ENCODE results near the gene AQP2.
"Not testable (repeated sequence)": the region's sequence is repeated elsewhere in the genome, so short reads cannot be mapped to it uniquely, and the experiment has no call there.

Gene AQP2

DNA sequence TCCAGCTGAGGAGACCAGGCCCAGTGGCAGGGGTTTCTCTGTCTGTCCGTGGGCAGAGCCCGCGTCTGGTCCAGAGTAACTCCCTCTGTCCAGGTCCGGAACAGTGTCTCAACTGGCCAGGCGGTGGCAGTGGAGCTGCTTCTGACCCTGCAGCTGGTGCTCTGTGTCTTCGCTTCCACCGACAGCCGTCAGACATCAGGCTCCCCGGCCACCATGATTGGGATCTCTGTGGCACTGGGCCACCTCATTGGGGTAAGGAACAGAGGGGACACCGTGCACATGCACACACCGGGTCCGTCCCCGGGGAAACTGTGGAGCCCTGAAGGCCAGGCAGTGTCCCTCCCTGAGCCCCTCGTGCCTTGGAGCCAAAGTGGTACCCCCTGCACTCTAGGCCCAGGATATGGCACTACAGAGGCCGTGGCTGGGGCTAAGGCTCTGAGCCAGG is 23.7 kb downstream of the AQP2 start:
- in situ Hi-C loops (cut with HindIII; ENCODE audit: low pct_ligation_motif_present, low pct_unique_long_range_greater_than_20kb, low sequenced_read_pairs): loop anchor here (25.0 kb wide), 1 partner anchor 88 kb away; the partner anchor contains the start of gene ASIC1
- DNase-seq: peak; percentile 77

- in situ Hi-C loops (cut with HindIII; ENCODE audit: low pct_ligation_motif_present, low pct_unique_long_range_greater_than_20kb, low sequenced_read_pairs): loop anchor here (25.0 kb wide), 1 partner anchor 88 kb away; the partner anchor contains the start of gene ASIC1
- DNase-seq: no peak
Measured at GRCh38 chr12:49974677-49975317, 24.3 kb downstream of the AQP2 start.

- DNase-seq: no peak
- in situ Hi-C loops (cut with HindIII; ENCODE audit: low pct_ligation_motif_present, low pct_unique_long_range_greater_than_20kb, low sequenced_read_pairs): no loop called here
Measured at GRCh38 chr12:49975318-49975761, 24.8 kb downstream of the AQP2 start.

DNA sequence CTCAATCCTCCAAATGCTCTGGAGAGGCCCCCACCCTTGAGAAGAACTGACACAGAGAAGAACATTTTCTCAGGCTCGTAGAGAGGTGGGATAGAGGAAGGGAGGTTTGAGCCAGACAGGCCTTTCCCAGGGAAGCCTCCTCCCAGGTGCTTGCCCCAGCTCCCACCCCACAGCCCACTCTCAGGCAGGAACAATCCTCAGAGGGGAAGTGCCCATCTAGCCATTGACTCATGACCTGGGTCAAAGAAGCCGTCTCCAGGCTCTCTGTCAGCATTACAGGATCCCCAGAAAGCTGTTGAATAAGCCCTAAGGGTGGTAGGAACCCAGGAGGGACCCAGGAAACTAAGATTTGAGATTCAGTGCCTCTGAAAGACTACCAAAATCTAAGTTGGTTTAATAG is 26.0 kb downstream of the AQP2 start:
- in situ Hi-C loops (cut with HindIII; ENCODE audit: low pct_ligation_motif_present, low pct_unique_long_range_greater_than_20kb, low sequenced_read_pairs): no loop called here

GRCh38 chr12:49978125-49978524 is 27.6 kb downstream of the AQP2 start:
- in situ Hi-C loops (cut with HindIII; ENCODE audit: low pct_ligation_motif_present, low pct_unique_long_range_greater_than_20kb, low sequenced_read_pairs): no loop called here
- no peak for DNase-seq

More for the DNA sequence above, 26.0 kb downstream of the AQP2 start:
- DNase-seq: no peak

DNA sequence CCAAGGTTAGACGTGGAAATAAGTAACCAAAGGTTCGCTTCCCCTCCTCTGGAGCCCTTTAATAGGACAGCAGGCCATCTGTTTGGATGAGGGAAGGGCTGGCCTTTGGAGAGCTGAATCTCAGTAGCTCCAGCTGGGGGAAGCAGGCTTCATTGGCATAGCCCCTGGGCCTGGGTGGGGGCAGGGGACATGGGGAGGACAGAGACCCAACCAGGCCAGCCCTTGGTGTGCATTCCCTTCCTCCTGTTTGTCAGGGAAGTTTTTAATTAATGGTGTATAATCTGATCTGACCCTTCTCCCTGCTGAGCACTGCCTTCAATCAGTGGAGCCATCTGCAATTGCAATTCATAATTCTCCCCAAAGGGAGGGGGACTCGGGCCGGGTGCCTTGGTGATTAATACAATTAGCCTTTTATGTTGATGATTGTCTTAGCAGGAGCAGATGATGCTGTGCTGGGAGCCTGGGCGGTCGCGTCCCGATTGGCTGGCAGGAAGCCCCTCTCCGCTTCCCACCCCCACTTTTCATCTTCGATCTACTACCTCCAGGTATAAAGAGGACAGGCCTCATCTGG is 28.6 kb downstream of the AQP2 start:
- DNase-seq: no peak
- in situ Hi-C loops (cut with HindIII; ENCODE audit: low pct_ligation_motif_present, low pct_unique_long_range_greater_than_20kb, low sequenced_read_pairs): no loop called here

DNA sequence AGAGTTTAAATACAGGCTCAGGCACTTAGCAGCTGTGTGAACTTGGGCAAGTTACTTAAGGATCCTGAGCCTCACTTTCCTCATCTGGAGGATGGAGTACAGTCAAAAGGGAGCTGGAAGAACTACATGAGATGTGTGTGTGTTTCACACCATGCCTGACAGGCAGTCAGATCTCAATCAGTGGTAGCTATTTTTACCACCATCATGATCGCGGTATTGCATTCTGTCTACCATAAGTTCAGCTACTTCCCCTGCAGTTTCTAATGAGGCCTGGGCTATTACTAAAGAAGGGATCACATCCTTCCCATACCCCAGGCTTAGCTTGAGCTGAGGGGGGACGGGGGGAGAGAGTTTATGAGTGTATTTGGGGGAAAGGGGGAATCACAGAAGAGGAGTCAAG is 29.3 kb downstream of the AQP2 start:
- no peak for DNase-seq
- in situ Hi-C loops (cut with HindIII; ENCODE audit: low pct_ligation_motif_present, low pct_unique_long_range_greater_than_20kb, low sequenced_read_pairs): no loop called here

DNA sequence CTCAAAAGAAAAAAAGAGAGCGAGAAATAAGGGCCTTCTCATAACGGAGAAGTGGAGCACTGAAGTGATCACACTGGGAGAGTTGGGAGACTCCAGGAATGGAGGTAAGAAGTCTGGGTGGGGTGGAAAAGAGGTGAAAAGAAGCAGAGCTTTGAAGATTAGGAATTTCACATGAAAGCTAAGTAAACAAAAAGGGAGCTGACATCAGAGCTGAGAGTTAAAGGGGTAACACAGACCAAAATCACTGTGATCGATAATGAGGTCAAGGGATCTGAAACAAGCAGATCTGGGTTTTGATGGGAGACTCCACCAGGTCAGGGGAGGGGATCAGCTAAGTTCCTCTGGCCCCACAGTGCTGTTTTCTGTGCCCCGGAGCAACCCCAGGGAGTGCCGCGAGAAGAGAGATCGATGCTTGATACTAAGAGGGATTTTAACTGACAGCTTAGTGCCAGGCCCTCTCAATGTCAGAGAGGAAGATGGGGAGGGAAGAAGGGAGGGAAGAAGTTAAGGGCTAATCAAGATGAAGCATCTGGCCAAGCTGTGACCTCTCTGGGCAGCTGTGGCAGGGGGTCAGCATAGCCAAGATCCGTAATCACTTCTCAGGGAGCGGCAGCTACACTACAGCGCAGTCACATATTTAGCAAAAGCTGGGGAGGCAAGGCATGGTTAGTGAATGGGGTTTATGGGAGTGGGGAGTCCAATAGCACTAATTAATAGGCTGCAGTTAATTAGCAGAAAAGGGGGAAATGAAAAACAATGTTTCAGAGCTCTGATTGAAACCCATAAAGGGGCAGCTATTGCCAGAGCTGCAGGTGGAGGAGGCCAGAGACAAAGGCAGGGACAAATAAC is 30.2 kb downstream of the AQP2 start:
- in situ Hi-C loops (cut with HindIII; ENCODE audit: low pct_ligation_motif_present, low pct_unique_long_range_greater_than_20kb, low sequenced_read_pairs): no loop called here
- DNase-seq: no peak

DNA sequence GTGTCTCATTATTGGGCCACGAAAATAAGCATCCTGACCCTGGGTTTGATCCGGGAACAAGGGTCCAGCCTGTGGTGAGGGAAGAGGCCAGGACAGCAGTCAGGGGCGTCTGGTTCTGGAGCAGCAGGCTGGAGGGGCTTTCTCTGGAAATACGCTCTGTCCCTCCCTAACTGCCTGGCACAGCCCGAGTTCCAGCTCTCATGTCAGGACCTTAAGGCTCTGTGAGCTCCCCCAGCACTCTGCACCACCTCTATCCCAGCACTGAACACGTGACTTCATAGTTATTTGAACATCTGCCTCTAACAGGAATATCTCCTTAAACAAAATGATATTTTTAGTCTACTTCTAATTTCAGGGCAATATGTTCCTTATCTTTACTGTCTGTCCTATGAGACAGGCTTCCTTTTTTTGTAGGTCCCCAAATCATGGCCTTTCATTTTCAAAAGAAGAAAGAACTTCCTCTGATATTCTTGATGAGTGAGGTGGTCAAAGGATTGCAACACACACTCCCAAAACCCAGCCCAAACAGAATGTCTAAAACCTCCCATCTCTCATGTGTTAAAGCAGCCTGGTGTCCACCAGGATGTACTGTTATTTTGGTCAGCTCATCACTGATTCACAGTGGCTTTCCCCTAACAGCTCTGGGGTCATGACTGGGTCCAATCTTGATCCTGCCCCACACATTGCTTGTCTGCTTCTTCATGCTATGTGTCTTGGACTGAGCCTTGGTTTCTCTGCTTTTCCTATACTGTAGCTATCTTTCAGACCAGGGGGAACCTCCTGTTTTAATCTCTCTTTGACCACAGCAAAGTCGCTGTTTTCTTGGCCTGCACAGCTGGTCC is 31.9 kb downstream of the AQP2 start:
- in situ Hi-C loops (cut with HindIII; ENCODE audit: low pct_ligation_motif_present, low pct_unique_long_range_greater_than_20kb, low sequenced_read_pairs): no loop called here
- DNase-seq: no peak

DNA sequence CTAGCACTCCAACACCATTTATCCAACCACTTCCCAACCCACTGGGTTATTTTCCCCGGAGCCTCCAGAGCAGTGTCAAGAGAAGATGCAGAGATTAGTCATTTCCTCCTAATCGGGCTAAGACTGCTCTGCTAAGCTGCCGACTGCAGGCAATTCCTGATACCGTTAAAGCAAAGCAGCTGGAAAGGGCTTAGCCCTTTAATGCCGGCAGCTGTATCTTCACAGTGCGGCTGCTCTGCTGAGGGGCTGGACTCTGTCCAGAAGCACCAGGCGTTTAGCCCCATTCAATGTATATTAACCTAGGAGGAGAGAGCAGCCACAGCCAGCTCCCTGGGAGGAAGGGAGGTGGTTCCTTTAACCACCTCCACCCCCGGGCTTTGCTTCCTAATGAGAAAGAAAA is 33.4 kb downstream of the AQP2 start:
- peak; percentile 74 for DNase-seq
- in situ Hi-C loops (cut with HindIII; ENCODE audit: low pct_ligation_motif_present, low pct_unique_long_range_greater_than_20kb, low sequenced_read_pairs): no loop called here

- in situ Hi-C loops (cut with HindIII; ENCODE audit: low pct_ligation_motif_present, low pct_unique_long_range_greater_than_20kb, low sequenced_read_pairs): no loop called here
Measured at GRCh38 chr12:49984476-49985359, 34.2 kb downstream of the AQP2 start.

GRCh38 chr12:49985981-49986380 is 35.4 kb downstream of the AQP2 start:
- DNase-seq: peak; percentile 62
- in situ Hi-C loops (cut with HindIII; ENCODE audit: low pct_ligation_motif_present, low pct_unique_long_range_greater_than_20kb, low sequenced_read_pairs): no loop called here

More at GRCh38 chr12:49984476-49985359, 34.2 kb downstream of the AQP2 start:
- no peak for DNase-seq

GRCh38 chr12:49986476-49986875 is 35.9 kb downstream of the AQP2 start:
- DNase-seq; in situ Hi-C loops (cut with HindIII; ENCODE audit: low pct_ligation_motif_present, low pct_unique_long_range_greater_than_20kb, low sequenced_read_pairs): not testable (repeated sequence)

DNA sequence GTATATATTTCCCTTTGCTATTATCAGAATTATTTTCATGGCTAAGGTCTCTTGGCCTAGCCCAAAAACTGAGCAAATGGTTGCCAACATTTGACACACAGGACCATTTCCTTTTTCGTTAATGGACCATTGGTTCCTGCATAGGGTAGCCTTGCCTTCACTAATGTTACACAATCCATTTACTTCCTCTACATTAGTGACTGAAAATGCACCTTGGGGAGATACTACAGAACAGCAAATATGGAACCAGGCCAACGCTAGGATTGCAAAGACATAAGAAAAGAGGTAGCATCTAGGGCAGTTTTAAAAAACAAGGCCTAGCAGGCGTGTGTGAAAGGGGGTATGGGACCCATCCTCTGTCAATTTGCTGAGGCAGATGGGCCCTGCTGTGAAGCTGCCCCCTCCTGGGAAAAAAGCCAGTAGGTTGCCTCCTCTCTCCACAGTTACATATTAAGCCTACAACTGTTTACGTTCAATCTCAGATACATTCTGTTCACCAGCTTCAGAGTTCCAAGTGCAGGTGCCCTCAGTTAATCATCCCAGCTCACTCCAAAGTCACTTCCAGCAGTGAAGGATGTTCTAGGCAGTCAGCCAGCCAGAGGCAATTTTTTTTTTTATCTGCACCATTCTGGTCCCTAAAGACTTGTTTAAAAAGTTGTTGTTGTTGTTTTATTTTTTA is 37.2 kb downstream of the AQP2 start:
- DNase-seq: peak; percentile 48
- in situ Hi-C loops (cut with HindIII; ENCODE audit: low pct_ligation_motif_present, low pct_unique_long_range_greater_than_20kb, low sequenced_read_pairs): no loop called here

GRCh38 chr12:49989400-49989799 is 38.9 kb downstream of the AQP2 start:
- in situ Hi-C loops (cut with HindIII; ENCODE audit: low pct_ligation_motif_present, low pct_unique_long_range_greater_than_20kb, low sequenced_read_pairs); DNase-seq: not testable (repeated sequence)

DNA sequence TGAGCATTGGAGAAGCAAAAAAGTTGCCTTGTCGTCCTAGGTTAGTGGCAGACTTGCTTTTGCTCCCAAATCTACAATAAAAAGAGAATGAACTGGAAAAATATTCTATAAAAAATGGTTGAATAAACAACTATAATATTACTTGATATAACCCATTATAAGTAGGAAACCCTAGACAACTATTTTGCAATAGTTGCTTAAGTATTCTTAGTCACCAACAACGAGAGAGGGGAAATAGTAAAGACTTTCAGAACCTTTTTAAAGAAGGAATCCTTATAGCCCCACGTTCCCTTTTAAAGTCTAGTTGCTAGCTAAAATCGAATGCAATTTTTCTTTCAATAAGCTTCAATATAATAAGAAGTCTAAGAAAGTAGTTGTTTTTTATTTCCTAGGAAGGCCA is 39.7 kb downstream of the AQP2 start:
- no peak for DNase-seq
- in situ Hi-C loops (cut with HindIII; ENCODE audit: low pct_ligation_motif_present, low pct_unique_long_range_greater_than_20kb, low sequenced_read_pairs): no loop called here

- no peak for DNase-seq
- in situ Hi-C loops (cut with HindIII; ENCODE audit: low pct_ligation_motif_present, low pct_unique_long_range_greater_than_20kb, low sequenced_read_pairs): no loop called here
Measured at GRCh38 chr12:49998453-49998852, 47.9 kb downstream of the AQP2 start.
